Urinary bladder (tissue), 4 donors: ENCODE results near the gene TTC34. TPM values are rescaled to one million over a fixed set of nuclear protein-coding genes. Genes with fewer than 3 reads are reported as not detected.

Experiments
- DNase-seq: peaks from one replicate; pipeline ENCODE4 v3.0.0-alpha.2; 2015; ENCODE audit errors: extremely low spot score
- H3K27ac ChIP-seq: one replicate; pipeline ENCODE4 v1.5.1; 2013; ENCODE audit warnings: low read depth, mild to moderate bottlenecking, moderate library complexity
- H3K36me3 ChIP-seq: one replicate; pipeline ENCODE4 v1.6.1; 2013; ENCODE audit warnings: mild to moderate bottlenecking, moderate library complexity; ENCODE audit not compliant: insufficient read depth
- H3K4me1 ChIP-seq: one replicate; pipeline ENCODE4 v1.6.1; 2013; ENCODE audit warnings: mild to moderate bottlenecking, moderate library complexity; ENCODE audit not compliant: insufficient read depth
- H3K4me3 ChIP-seq: one replicate; pipeline ENCODE4 v1.5.1; 2013; ENCODE audit warnings: low read depth, low read length
- WGBS: extraction: QIAGEN DNeasy Blood & Tissue Kit; methylation state at CpG from one replicate; pipeline ENCODE4 v1.1.7; 2013; 5-methylcytosine and 5-hydroxymethylcytosine counted together
- polyA plus RNA-seq: library from polyadenylated mRNA; stranded (reverse); fragments of 200-250 nt; gene quantifications from one replicate; pipeline ENCODE4 v1.2.3, GENCODE V29; 2013
- total RNA-seq: library from RNA; depleted of rRNA; stranded (reverse); fragments of >200 nt; gene quantifications from one replicate; pipeline ENCODE4 v1.2.3, GENCODE V29; 2014
- donor health status: healthy with polysubstance abuse.
- donor health status: healthy.

TTC34 gene
- total and polyA plus RNA-seq, 2 donors, result 0.16 to 0.32 TPM

- H3K4me3 ChIP-seq, result no peak overlapping the region
- no peaks in the 10 kb centered on the region for H3K4me1 ChIP-seq
- no peak overlapping the region for H3K27ac ChIP-seq
- no peaks in the 10 kb centered on the region for H3K36me3 ChIP-seq
- no peak for DNase-seq
- WGBS, result 78% methylated on average over 13 of the region's 13 CpGs
These were observed 176.7 kb downstream of the TTC34 start for GRCh38 chr1:2624735-2625300.

GRCh38 chr1:2623571-2624337 lies 177.7 kb downstream of the TTC34 start:
- no peak overlapping the region for H3K4me3 ChIP-seq
- H3K4me1 ChIP-seq, result no peaks in the 10 kb centered on the region
- no peak overlapping the region for H3K27ac ChIP-seq
- no peak for DNase-seq
- no peaks in the 10 kb centered on the region for H3K36me3 ChIP-seq
- WGBS, result 82% methylated on average over 12 of the region's 12 CpGs

GRCh38 chr1:2617971-2618470 lies 183.5 kb downstream of the TTC34 start:
- 1% methylated on average over 1 of the region's 1 CpG for WGBS
- DNase-seq, result no peak
- H3K36me3 ChIP-seq, result no peaks in the 10 kb centered on the region

GRCh38 chr1:2614145-2614544 lies 187.3 kb downstream of the TTC34 start:
- Histone ChIP-seq H3K36me3 (no peaks in the 10 kb centered on the region), H3K4me1 (no peaks in the 10 kb centered on the region), H3K27ac (no peak overlapping the region), H3K4me3 (no peak overlapping the region)
- DNase-seq, result no peak
- 95% methylated on average over 2 of the region's 2 CpGs for WGBS

More at GRCh38 chr1:2617971-2618470, 183.5 kb downstream of the TTC34 start:
- no peak overlapping the region for H3K27ac ChIP-seq
- no peaks in the 10 kb centered on the region for H3K4me1 ChIP-seq
- no peak overlapping the region for H3K4me3 ChIP-seq

GRCh38 chr1:2612591-2613365 lies 188.7 kb downstream of the TTC34 start:
- no peak overlapping the region for H3K27ac ChIP-seq
- no peaks in the 10 kb centered on the region for H3K36me3 ChIP-seq
- no peak for DNase-seq
- 77% methylated on average over 11 of the region's 11 CpGs for WGBS
- no peaks in the 10 kb centered on the region for H3K4me1 ChIP-seq
- no peak overlapping the region for H3K4me3 ChIP-seq

GRCh38 chr1:2611621-2612437 lies 189.7 kb downstream of the TTC34 start:
- WGBS, result 83% methylated on average over 19 of the region's 19 CpGs

GRCh38 chr1:2611031-2611501 lies 190.4 kb downstream of the TTC34 start:
- H3K27ac ChIP-seq, result no peak overlapping the region
- H3K36me3 ChIP-seq, result no peaks in the 10 kb centered on the region
- H3K4me3 ChIP-seq, result no peak overlapping the region
- WGBS, result 8% methylated on average over 24 of the region's 24 CpGs
- H3K4me1 ChIP-seq, result no peaks in the 10 kb centered on the region
- DNase-seq, result no peak

More at GRCh38 chr1:2611621-2612437, 189.7 kb downstream of the TTC34 start:
- Histone ChIP-seq H3K4me1 (no peaks in the 10 kb centered on the region), H3K36me3 (no peaks in the 10 kb centered on the region), H3K27ac (no peak overlapping the region), H3K4me3 (no peak overlapping the region)
- DNase-seq, result no peak

GRCh38 chr1:2610036-2610959 lies 191.2 kb downstream of the TTC34 start:
- H3K27ac ChIP-seq, result no peak overlapping the region
- DNase-seq, result no peak
- H3K4me3 ChIP-seq, result no peak overlapping the region
- no peaks in the 10 kb centered on the region for H3K4me1 ChIP-seq
- 65% methylated on average over 21 of the region's 21 CpGs for WGBS
- no peaks in the 10 kb centered on the region for H3K36me3 ChIP-seq

GRCh38 chr1:2609319-2610035 lies 192.0 kb downstream of the TTC34 start:
- Histone ChIP-seq H3K4me3 (no peak overlapping the region), H3K36me3 (no peaks in the 10 kb centered on the region), H3K27ac (no peak overlapping the region), H3K4me1 (no peaks in the 10 kb centered on the region)
- no peak for DNase-seq
- 87% methylated on average over 34 of the region's 34 CpGs for WGBS

- Histone ChIP-seq H3K4me3 (no peak overlapping the region), H3K27ac (no peak overlapping the region), H3K4me1 (no peaks in the 10 kb centered on the region), H3K36me3 (no peaks in the 10 kb centered on the region)
- no peak for DNase-seq
- 52% methylated on average over 13 of the region's 13 CpGs for whole genome bisulfite sequencing
These were observed 193.8 kb downstream of the TTC34 start for GRCh38 chr1:2607641-2608091.

GRCh38 chr1:2606881-2607621 lies 194.4 kb downstream of the TTC34 start:
- Histone ChIP-seq H3K4me1 (no peaks in the 10 kb centered on the region), H3K36me3 (no peaks in the 10 kb centered on the region), H3K4me3 (no peak overlapping the region), H3K27ac (no peak overlapping the region)
- 63% methylated on average over 36 of the region's 36 CpGs for WGBS
- no peak for DNase-seq
